Brain pericyte (primary cell): Measurements from ENCODE around the gene AATK.

ENCODE experiments used
- DNase-seq: peaks from one replicate; pipeline ENCODE4 v3.0.0-alpha.2; 2012; ENCODE audit warnings: low read depth, low spot score

AATK gene

DNA sequence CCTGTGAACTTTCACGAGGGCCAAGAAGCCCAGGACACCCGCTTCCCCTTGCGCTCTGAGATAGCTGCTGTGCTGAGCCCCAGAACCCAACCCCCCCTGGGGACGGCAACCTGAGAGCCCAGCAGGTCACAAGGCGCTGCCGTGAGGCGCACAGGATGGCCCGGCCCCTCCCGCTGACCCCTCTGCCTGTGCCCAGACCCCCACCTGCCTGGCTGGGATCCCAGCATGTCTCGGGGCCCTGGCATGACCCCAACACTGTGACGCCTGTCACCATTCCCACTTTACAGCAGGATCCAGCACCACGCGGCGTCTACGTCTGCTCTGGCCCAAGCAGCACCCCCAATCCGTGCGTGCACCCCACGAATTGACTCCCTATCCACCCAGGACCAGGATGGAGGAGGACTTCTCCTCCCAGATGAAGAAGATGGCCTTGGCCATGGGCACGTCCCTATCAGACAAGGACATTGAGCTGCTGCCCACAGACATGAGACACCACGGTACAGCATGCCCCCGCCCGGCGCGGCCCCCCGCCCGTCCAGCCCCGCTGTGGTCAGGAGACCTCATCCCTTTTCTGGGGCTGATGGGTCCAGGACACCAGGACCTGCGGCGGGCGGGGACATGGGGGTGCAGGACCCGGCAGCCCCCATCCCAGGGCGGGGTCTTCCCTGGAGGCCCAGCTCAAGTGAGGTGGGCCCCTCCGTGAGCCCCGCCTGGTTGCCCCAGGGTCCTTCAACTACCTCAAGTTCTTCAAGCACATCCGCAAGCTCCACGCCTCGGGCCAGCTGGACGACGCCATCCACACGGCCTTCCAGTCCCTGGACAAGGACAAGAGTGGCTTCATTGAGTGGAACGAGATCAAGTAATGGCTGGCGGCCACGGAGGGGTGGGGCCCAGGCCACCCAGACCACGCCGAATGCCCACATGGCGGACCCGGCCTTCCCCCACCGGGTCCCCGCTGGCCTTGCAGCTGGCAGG is 15.1 kb upstream of the AATK start:
- no peak for DNase-seq

DNA sequence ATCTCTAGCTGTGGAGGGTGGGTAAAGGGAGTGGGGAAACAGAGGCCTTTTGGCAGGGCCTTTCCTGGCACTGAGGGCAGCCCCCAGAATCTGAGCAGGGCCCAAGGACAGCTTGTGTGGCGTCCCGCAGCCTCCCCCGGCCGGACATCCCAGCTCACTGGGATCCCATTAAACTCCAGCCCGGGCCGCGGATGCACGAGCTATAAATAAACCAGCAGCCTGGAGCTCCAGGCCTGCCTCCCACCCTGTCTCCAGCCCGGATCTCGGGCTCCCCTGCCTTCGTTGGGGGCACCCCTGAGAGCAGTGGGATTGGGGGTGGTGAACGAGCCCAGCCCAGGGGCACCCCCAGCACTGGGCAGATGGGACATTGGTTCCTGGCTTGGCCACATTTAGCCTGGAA is 13.8 kb upstream of the AATK start:
- DNase-seq = no peak

- no peak for DNase-seq
Observed at GRCh38 chr17:81179220-81179619, 13.2 kb upstream of the AATK start.

- no peak for DNase-seq
Observed at GRCh38 chr17:81178136-81179091, 12.4 kb upstream of the AATK start.

DNA sequence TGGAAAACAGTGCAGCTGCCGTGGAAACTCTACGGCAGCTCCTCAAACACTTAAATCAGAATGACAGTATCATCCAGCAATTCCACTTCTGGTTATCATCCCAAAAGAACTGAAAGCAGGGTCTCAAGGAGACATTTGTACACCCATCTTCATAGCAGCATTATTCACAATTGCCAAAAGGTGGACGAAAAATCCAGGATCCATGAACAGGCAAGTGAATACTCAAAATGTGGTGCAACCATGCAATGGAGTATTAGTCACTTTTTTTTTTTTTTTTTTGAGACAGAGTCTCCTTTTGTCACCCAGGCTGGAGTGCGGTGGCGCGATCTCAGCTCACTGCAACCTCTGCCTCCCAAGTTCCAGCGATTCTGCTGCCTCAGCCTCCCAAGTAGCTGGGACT is 10.6 kb upstream of the AATK start:
- no peak for DNase-seq

- no peak for DNase-seq
Observed at GRCh38 chr17:81173762-81174155, 7.7 kb upstream of the AATK start.

DNA sequence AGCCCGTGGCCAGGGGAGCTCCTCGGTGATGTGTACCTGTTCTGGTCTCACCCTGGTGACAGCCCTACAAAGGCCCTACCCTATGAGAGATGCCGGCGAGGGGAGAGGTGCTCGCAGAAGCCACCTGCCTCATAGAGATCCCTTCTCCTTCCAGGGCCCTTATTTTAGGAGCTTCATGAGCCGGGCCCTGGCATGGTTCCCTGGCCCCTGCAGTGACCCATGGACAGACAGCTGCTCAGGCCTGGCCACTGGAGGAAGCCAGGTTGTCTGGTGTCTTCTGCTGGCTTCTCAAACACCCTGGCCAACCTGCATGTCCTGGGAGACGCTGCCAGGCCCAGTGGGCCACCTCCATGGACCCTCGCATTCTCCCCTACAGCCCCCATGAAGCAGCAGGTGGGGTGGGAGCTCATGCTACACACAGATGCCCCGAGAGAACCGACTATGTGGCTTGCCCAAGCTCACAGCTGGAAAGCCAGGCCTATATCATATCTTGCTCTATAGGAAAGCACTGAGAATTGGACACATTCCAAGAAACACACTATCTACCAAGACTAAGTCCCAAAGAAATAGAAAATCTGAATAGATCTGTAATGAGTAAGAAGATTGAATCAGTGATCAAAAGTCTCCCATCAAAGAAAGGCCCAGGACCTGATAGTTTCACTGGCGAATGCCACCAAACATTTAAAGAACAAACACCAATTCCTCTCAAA is 7.2 kb upstream of the AATK start:
- DNase-seq = no peak

DNA sequence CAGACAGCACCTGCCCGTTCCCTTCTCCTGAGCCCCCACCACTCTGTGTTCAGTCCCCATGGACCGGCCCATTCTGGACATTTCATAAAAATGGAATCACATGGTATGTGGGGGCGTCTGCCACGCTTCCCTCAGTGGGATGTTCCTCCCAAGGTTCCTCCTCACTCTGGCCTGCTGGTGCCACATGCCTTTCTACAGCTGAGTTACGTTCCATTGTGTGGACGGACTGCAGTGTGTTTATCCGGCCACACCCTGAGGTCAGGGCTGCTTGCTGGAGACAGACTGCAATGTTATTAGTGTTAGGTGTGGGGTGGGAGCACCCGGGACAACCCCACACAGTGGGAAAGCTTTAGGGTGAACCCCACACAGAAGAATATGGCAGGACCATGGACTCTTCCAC is 5.9 kb upstream of the AATK start:
- DNase-seq = no peak

DNA sequence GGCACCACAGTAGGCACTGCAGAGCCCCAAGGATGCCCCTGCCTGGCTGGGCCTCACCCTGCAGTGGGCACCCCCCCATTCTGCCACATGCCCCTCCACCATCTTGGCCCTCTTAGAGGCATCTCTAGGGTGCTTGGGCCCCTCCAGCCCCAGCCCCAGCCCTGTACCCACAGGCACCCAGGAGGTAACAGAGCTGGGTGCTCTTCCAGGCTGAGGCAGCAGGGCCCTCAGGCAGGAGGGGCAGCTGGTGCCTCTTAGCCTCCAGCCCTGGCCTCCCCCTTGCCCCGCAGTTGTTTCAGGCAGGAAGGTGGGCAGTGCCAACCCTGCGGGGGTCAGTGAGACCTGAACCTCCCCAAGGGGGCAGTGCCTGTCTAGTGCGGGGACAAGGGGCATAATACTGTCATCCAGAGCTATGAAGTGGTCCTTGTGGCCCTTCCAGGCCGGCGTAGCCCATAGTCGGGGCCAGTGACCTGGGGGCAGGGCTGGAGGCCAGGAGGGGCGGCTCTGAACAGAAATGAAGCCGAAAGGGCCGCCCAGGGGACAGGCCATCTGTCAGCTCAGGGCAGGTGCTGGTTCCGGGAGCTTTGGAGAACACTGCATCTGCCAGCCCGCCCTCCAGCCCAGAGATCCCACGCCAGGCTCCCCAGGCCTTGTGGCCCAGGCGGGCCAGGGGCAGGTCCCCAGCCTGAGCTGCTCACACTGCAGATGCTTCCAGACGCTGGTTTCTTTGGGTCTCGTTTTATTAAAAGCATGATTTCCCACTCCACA is 4.9 kb upstream of the AATK start:
- no peak for DNase-seq

DNA sequence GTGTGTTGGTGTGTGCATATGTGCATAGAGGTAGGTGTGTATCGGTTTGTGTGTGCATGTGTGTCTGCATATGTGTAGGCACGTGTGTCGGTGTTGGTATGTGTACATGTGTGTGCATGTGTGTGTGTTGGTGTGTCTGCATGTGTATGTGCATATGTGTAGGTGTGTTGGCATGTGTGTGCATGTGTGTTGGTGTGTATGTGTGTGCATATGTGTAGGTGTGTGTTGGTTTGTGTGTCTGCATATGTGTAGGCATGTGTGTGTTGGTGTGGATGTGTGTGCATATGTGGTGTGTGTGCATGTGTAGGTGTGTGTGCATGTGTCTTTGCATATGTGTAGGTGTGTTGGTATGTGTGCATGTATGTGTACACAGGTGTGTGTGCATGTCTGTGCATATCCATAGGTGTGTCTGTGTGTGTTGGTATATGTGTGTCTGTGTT is 3.9 kb upstream of the AATK start:
- no peak for DNase-seq

- no peak for DNase-seq
Observed at GRCh38 chr17:81167638-81168037, 1.6 kb upstream of the AATK start.

GRCh38 chr17:81167194-81167524 is 1.1 kb upstream of the AATK start:
- no peak for DNase-seq

- DNase-seq = no peak
Observed at GRCh38 chr17:81165246-81166032, 582 bp downstream of the AATK start, which contains the start of gene PVALEF. Gene PVALEF, plus strand, starts transcription at chr17:81165507. Its CDS starts 15,720 bp downstream, at chr17:81181227.

DNA sequence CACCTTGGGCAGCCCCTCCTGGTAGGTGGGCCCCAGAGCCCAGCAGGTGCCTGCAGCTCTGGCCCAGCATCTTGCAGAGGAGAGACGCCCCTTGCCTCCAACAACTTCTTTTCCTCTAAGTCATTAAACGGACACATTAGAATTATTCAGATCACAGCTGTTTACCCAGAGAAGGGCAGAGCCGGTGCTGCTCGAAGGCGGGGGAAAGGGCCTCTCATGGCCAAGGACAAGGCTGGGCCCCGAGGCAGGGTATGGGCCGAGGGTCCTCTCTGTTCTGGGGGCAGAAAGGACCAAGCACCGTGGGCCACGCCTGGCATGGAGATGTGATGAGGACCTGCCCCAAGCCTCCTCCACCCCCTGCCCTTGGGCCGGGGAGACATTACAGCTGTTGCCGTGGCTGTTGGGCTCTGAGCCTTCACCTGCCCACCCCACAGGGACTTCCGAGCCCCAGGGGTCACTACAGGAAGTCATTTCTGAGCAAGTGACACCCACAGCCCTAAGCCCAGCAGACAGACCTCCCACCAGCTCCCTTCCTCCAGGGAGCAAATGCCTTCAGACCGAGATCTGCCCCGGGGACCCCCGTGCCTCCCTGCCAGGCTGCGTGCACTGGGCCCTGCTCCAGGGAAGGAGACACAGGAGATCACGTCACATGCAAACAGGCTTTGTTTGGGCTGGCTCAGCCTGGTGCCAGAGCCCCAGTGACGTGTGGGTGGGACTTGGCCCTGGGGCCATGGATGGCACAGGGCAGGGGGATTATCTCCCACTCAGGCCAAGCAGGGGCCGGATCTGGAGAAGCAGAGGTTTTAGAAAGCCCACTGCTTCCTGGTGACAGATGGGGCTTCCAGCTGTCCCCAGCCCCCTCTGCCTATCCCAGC is 1.4 kb downstream of the AATK start:
- DNase-seq = no peak

- DNase-seq = no peak
Observed at GRCh38 chr17:81163703-81164370, 2.2 kb downstream of the AATK start.

DNA sequence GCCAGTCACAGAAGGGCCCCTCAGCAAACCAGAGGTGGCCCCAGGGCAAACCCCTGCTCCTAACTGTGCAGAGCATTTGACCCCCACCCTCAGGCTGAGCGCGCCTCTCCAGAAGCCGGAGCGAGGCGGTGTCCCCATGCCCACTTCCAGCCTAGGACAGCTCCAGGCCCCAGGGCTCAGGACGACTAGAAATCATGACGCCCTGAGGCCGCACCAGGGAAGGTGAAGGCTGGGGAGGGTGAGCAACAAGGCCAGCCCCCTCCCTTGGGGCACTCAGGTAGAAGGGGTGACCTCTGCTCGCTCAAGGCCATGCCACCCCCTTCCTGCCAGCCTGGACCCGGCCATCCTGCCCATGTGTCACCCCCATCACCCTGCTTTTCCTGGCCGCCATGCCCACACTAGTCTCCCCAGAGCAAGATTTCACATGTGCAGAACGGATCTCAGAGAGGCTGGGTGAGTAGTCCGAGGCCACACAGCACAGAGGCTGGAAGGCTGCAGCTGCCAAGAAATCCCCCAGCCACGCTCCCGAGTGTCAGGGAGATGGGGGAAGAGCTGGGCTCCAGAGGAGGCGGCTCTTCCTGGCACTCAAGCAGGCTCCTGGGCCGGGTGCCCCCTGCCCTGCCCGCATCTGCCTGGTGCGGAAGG is 2.8 kb downstream of the AATK start:
- DNase-seq = no peak

- no peak for DNase-seq
Observed at GRCh38 chr17:81162491-81162890, 3.5 kb downstream of the AATK start.

GRCh38 chr17:81161972-81162371 is 4.0 kb downstream of the AATK start:
- no peak for DNase-seq
